SIG-M5 treated with dmso at 0.1 percent for 504 hours (cell line): ENCODE measurements around the gene COA5.

Experiments
- DNase-seq: peaks from one replicate; lab custom pipeline; 2025; ENCODE audit not compliant: unreplicated experiment; lab: John Stamatoyannopoulos, UW

The COA5 gene

GRCh38 chr2:98572676-98573075 lies 35.6 kb downstream of the COA5 start:
- no peak for DNase-seq

GRCh38 chr2:98572211-98572610 lies 36.1 kb downstream of the COA5 start:
- no peak for DNase-seq

GRCh38 chr2:98571796-98572195 lies 36.5 kb downstream of the COA5 start:
- DNase-seq: no peak

- DNase-seq: no peak
Observed at GRCh38 chr2:98571121-98571701, 37.1 kb downstream of the COA5 start.

- DNase-seq: no peak
Observed at GRCh38 chr2:98570356-98570755, 38.0 kb downstream of the COA5 start.

- DNase-seq: no peak
Observed at GRCh38 chr2:98569915-98570314, 38.4 kb downstream of the COA5 start.

- DNase-seq: peak; percentile 1
Observed at GRCh38 chr2:98569197-98569793, 39.0 kb downstream of the COA5 start.

GRCh38 chr2:98568161-98568956 lies 40.0 kb downstream of the COA5 start:
- no peak for DNase-seq

- DNase-seq: no peak
Observed at GRCh38 chr2:98565941-98566340, 42.4 kb downstream of the COA5 start.

GRCh38 chr2:98565286-98565860 lies 42.9 kb downstream of the COA5 start:
- DNase-seq: no peak

GRCh38 chr2:98564541-98565132 lies 43.7 kb downstream of the COA5 start:
- DNase-seq: no peak

GRCh38 chr2:98563394-98563793 lies 44.9 kb downstream of the COA5 start:
- no peak for DNase-seq

GRCh38 chr2:98561902-98562695 lies 46.2 kb downstream of the COA5 start:
- no peak for DNase-seq

GRCh38 chr2:98561018-98561417 lies 47.3 kb downstream of the COA5 start:
- no peak for DNase-seq

GRCh38 chr2:98560256-98560771 lies 48.0 kb downstream of the COA5 start:
- DNase-seq: no peak

GRCh38 chr2:98559581-98559980 lies 48.7 kb downstream of the COA5 start:
- no peak for DNase-seq

- DNase-seq: no peak
Observed at GRCh38 chr2:98558852-98559530, 49.3 kb downstream of the COA5 start.

GRCh38 chr2:98556344-98557033 lies 51.8 kb downstream of the COA5 start:
- peak; percentile 59 for DNase-seq

GRCh38 chr2:98555696-98556095 lies 52.6 kb downstream of the COA5 start:
- DNase-seq: no peak
